GM21723 (cell line): ENCODE results near the gene TRIM39.

Experiments
- ATAC-seq: cut with Tn5 transposase; IDR thresholded peaks from one replicate; pipeline ENCODE4 v1.9.1; 2021; ENCODE audit warnings: mild to moderate bottlenecking, moderate library complexity; ENCODE audit not compliant: unreplicated experiment

TRIM39 gene

GRCh38 chr6:30325873-30326525 lies 728 bp upstream of the TRIM39 start:
- peak; percentile 48 for ATAC-seq

GRCh38 chr6:30327232-30327746 lies 562 bp downstream of the TRIM39 start:
- no peak for ATAC-seq

GRCh38 chr6:30328397-30328796 lies 1.7 kb downstream of the TRIM39 start:
- no peak for ATAC-seq

DNA sequence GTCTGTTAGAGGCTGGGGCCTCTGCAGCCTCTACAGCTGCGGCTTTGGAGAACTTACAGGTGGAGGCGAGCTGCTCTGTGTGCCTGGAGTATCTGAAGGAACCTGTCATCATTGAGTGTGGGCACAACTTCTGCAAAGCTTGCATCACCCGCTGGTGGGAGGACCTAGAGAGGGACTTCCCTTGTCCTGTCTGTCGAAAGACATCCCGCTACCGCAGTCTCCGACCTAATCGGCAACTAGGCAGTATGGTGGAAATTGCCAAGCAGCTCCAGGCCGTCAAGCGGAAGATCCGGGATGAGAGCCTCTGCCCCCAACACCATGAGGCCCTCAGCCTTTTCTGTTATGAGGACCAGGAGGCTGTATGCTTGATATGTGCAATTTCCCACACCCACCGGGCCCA lies 2.6 kb downstream of the TRIM39 start:
- no peak for ATAC-seq

- no peak for ATAC-seq
Observed at GRCh38 chr6:30331981-30332380, 5.3 kb downstream of the TRIM39 start.

GRCh38 chr6:30334075-30334783 lies 7.5 kb downstream of the TRIM39 start:
- ATAC-seq: no peak

DNA sequence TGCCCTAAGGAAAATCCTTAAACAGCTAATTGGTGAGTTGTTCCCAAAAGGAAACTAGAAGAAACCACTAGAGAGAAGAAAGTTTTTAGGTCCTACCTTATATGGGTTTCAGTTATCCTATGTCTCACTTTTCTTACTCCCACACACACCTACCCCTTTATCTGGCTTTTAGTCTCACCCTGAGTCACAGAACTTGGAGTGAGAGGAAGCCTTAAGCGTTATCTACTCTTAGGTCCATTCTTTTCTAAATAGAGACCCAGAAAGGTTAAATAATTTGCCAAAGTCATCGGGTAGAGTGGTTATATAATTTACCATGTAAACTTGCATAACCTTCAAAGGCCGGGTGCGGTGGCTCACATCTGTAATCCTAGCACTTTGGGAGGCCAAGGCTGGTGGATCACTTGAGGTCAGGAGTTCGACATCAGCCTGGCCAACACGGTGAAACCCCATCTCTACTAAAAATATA lies 13.9 kb downstream of the TRIM39 start:
- no peak for ATAC-seq

GRCh38 chr6:30341218-30341617 lies 14.5 kb downstream of the TRIM39 start:
- ATAC-seq: no peak

DNA sequence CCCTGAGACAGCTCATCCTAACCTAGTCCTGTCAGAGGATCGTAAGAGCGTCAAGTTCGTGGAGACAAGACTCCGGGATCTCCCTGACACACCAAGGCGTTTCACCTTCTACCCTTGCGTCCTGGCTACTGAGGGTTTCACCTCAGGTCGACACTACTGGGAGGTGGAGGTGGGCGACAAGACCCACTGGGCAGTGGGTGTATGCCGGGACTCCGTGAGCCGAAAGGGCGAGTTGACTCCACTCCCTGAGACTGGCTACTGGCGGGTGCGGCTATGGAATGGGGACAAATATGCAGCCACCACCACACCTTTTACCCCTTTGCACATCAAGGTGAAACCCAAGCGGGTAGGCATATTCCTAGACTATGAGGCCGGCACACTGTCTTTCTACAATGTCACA lies 15.0 kb downstream of the TRIM39 start:
- no peak for ATAC-seq

DNA sequence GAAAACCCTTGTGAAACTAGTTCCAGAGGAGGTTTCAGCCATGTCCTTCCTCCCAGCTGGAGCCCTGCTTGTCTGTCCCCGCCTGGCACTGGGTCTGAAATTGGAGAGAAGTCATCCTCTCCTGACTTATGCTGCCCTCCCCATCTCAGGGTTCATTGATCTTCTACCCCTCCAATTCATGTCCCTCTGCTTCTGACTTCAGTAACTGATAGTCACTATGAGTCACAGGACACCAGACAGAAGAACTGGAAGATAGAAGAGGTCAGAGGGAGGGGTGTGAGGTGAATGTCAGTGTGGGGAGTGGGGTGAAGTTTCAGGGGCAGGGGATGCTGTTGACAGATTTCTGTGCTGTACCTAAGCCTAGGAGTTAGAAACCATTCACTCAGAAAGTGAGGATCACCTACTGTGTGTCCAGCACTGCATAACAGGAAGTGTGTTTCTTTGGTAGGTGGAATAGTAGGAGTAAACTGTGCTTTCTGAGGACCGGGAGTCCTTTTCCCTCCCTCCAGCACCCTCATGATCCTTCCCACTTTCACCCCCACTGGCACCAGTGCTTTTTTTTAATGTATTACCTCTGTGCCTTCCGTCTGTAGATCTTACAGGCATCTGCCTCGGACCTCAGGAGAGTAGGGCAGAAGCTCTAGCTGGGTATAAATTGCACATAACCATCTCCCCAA lies 17.6 kb downstream of the TRIM39 start:
- no peak for ATAC-seq

DNA sequence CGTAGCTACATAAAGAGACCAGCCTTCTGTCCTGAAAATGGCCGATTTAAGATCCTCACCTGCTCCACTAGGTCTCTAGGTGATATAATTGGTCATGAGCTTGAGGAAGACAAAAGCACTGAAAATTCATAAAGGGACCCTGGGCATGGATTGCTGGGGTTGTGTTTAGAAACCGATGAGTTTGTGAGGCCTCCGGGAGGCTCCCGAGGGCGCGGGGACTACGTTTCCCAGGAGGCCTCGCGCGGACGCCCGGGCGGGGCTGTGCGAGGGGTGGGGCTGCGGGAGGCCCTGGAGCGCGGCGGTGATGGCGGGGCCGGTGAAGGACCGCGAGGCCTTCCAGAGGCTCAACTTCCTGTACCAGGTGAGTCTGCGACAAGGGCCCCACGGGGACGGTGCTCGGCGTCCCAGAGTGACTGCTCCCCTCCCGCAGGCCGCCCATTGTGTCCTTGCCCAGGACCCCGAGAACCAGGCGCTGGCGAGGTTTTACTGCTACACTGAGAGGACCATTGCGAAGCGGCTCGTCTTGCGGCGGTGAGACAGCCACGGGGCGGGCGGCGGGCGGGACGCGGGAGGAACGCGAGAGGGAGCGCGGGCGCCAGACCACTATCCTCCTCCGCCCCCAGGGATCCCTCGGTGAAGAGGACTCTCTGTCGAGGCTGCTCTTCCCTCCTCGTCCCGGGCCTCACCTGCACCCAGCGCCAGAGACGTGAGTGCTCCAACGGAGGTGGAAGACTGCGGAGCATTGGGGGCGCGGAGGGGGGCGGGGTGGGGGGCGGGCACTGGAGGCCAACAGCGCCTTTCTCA lies 18.3 kb downstream of the TRIM39 start, which contains the start of gene RPP21:
RPP21 (plus strand) TSS at position 289 of the 804 bp plus-strand sequence; CDS start at position 305, 16 bp downstream.
- peak; percentile 95 for ATAC-seq

DNA sequence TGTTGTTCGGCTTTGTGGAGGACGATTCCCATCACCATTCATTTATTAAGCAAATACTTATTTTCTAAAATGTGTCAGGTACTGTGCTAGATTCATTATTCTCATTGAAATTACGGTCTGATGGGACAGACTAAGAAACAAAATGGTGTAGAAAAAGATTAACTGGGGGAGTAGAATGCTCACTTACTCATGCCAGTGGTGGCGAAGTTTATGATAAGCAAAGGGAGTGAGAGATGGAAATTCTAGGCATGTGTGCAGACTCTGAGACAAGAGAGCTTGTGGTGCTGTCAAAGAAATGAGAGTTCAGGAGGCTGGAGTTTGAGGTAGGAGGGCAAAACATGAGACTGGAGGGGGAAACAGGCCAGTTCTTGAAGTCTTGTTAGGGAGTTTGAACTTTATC lies 19.1 kb downstream of the TRIM39 start:
- no peak for ATAC-seq

GRCh38 chr6:30348957-30349356 lies 22.2 kb downstream of the TRIM39 start:
- no peak for ATAC-seq

- no peak for ATAC-seq
Observed at GRCh38 chr6:30349421-30350177, 22.9 kb downstream of the TRIM39 start.

GRCh38 chr6:30350524-30350923 lies 23.8 kb downstream of the TRIM39 start:
- ATAC-seq: no peak

- no peak for ATAC-seq
Observed at GRCh38 chr6:30352550-30352949, 25.8 kb downstream of the TRIM39 start.

- no peak for ATAC-seq
Observed at GRCh38 chr6:30355281-30355680, 28.6 kb downstream of the TRIM39 start.

GRCh38 chr6:30356536-30356935 lies 29.8 kb downstream of the TRIM39 start:
- ATAC-seq: no peak

DNA sequence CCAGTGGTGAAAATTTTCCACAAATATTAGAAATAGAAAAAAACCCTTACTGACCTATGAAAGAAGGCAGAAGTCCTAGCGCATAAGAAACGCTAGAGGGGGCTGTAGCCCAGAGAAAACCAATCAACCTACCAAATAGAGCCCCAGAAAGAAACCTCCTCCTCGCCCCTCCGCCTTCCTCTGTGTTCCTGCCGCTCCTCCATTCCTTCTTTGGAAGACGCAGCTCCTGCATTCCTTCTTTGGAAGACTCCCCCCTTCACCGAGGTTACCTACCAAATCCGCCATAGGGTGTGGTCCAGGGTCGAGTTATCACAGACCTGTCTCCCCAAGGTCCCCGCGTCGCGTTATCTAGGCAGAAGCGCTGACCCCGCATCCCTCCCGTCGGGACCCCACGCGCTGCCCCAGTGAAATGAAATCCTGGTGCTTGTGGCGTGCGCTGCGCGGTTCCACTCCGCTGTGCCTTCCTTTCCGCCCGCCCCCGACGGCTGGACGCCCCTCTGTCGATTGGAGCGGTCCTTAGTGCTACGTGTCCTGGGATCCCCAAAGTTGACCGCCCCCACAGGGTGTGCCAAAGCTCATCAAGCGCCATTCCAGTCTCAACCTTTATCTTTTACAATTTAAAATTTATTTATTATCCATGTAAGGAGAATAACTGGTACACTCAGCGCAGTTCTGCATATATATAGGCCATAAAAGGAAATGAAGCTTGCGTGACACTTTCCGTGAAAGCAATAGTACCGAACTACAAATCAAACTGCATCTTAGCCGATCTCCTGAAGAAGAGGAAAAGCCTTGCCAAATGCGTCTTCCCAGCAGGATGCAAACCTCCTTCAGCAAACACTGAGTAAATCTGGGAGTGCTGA lies 31.2 kb downstream of the TRIM39 start:
- ATAC-seq: no peak
